Gastrocnemius medialis (tissue), 4 donors: Measurements from ENCODE around the gene TMEM87B.

Experiments used
- CTCF ChIP-seq, 5 experiments: fragments of 450-650 bp in 3 of 5; fragments of 200-600 bp in 2 of 5; sonication (generic) in 2 of 5; IDR thresholded peaks in 4 of 5; conservative IDR thresholded peaks in 1 of 5; 1 replicate in 4 of 5; 2 replicates in 1 of 5; pipeline ENCODE4 v1.5.1; 2016 to 2019; ENCODE audit warnings: antibody characterized with exemption in 5 of 5, mild to moderate bottlenecking in 3 of 5, moderate library complexity in 3 of 5
- POLR2A ChIP-seq, 2 donors: fragments of 450-650 bp; IDR thresholded peaks; one replicate each; pipeline ENCODE4 v1.6.1; 2017; ENCODE audit warnings: antibody characterized with exemption in 2 of 2, mild to moderate bottlenecking in 2 of 2, moderate library complexity in 2 of 2

DNA sequence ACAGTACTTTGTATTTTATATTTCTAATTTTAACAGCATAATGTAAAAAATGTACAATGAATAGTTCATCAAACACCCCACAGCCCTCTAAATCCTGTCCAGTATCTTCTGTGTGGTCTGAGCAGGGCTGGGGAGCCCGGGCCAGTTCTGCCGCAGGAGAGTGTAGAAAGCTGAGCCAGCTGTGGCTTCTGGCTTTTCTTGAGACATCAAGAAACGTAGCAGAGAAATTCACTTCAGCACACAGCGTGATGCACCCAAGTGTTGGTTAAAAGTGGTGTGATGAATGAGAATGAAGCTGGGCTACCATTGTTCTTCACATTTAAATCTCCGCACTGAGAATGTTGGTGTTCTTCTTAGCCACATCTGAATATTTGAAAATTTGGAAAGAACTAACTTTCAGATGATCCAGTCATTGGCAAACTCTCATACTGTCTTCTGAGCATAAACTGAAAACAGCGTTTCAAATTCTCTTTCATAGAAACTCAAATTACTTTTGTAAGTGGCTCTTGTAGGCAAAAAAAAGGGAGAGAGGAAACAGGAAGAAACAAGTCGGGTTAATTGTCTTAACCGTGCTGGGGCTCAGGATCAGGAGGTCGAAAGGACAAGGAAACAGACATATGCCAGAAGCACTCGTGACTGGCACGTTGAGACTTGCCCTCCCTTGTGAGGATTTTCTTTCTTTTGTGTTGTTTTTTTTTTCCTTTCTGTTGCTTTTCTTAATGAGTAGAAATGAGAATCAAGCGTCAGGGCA, 23.4 kb upstream of the TMEM87B start:
- no peak for TF ChIP-seq CTCF (IDR thresholded peaks at IDR 0.05 in 4 of 5, conservative IDR thresholded peaks at IDR 0.05 in 1 of 5)
- TF ChIP-seq POLR2A (IDR thresholded peaks at IDR 0.05), result no peak
